GM12878 (cell line): Measurements from ENCODE around the gene KAT2A. TPM values are rescaled to one million over a fixed set of nuclear protein-coding genes. Genes with fewer than 3 reads are reported as not detected.

ENCODE experiments used
- ATAC-seq: fragments of 200-7000 bp; cut with Tn5 transposase; 3 replicates; pipeline ENCODE4 v1.9.1; 2020; ENCODE audit warnings: mild to moderate bottlenecking, moderate library complexity
- BruUV-seq: library from RNA; stranded (reverse); fragments of 400-500 nt; replicated peaks from 2 replicates; lab custom pipeline; 2021; lab: Mats Ljungman, UMichigan
- CTCF ChIA-PET: fragments of 300-600 bp; sonication (Branson Sonifier 250); formaldehyde crosslinking; extraction: SDS; loops from one replicate; lab custom pipeline; 2021; ENCODE audit warnings: inconsistent platforms; lab: Yijun Ruan, JAX
- POLR2A ChIA-PET: fragments of 350-600 bp; formaldehyde crosslinking; extraction: SDS; loops from one replicate; lab custom pipeline; 2021; ENCODE audit warnings: inconsistent platforms; lab: Charles Lee
- RAD21 ChIA-PET: fragments of 300-600 bp; sonication (Branson Sonifier 250); formaldehyde crosslinking; loops from one replicate; lab custom pipeline; 2023; ENCODE audit warnings: antibody characterized with exemption; ENCODE audit not compliant: unreplicated experiment; lab: Charles Lee
- SMC1A ChIA-PET: fragments of 300-600 bp; sonication (Branson Sonifier 250); formaldehyde crosslinking; loops from one replicate; lab custom pipeline; 2023; ENCODE audit not compliant: unreplicated experiment, uncharacterized antibody; lab: Charles Lee
- DNase-seq: peaks from one replicate; pipeline ENCODE4 v3.0.0-alpha.2; 2011; ENCODE audit warnings: low read depth, low spot score
- FAIRE-seq: peaks from 3 replicates; lab custom pipeline; 2011; peaks lifted over from hg19 to GRCh38; lab: Jason Lieb, UNC
- H2AFZ ChIP-seq: 2 replicates; pipeline ENCODE4 v1.6.0; 2011; ENCODE audit warnings: low read depth, low read length, control low read depth; ENCODE audit not compliant: control insufficient read depth
- H3K27ac ChIP-seq: 2 replicates; pipeline ENCODE4 v1.5.1; 2011; ENCODE audit warnings: control low read depth; ENCODE audit not compliant: control insufficient read depth, insufficient read depth
- H3K27me3 ChIP-seq, 2 experiments: replicated peaks in 1 of 2; 2 replicates each; pipeline versions ENCODE4 v1.6.0 to v1.6.1; 2011; ENCODE audit warnings: low read length in 1 of 2; ENCODE audit not compliant: control insufficient read depth in 2 of 2, insufficient read depth in 2 of 2
- H3K36me3 ChIP-seq, 2 experiments: 2 replicates each; pipeline ENCODE4 v1.5.1; 2011; ENCODE audit warnings: low read length in 1 of 2; ENCODE audit not compliant: control insufficient read depth in 2 of 2, insufficient read depth in 2 of 2
- H3K4me1 ChIP-seq: 2 replicates; pipeline ENCODE4 v1.6.1; 2011; ENCODE audit warnings: mild to moderate bottlenecking, low read length, moderate library complexity, mixed read lengths; ENCODE audit not compliant: control insufficient read depth, insufficient read depth
- H3K4me2 ChIP-seq: 2 replicates; pipeline ENCODE4 v1.6.0; 2011; ENCODE audit warnings: control low read depth; ENCODE audit not compliant: control insufficient read depth, insufficient read depth
- H3K4me3 ChIP-seq: fragments of 200-600 bp; sonication (generic); 2 replicates; pipeline ENCODE4 v1.5.1; 2016
- H3K79me2 ChIP-seq: 2 replicates; pipeline ENCODE4 v1.6.0; 2011; ENCODE audit warnings: low read length; ENCODE audit not compliant: control insufficient read depth, insufficient read depth
- H3K9ac ChIP-seq: 2 replicates; pipeline ENCODE4 v1.8.0; 2011; ENCODE audit warnings: low read length, control low read depth, mixed read lengths; ENCODE audit not compliant: control insufficient read depth, insufficient read depth
- H3K9me3 ChIP-seq: replicated peaks from 3 replicates; pipeline ENCODE4 v1.5.1; 2011; ENCODE audit warnings: mild to moderate bottlenecking, low read length; ENCODE audit not compliant: control insufficient read depth, insufficient read depth
- H4K20me1 ChIP-seq: 2 replicates; pipeline ENCODE4 v1.6.0; 2011; ENCODE audit not compliant: control insufficient read depth, insufficient read depth
- BCL11A ChIP-seq: IDR thresholded peaks from 2 replicates; pipeline ENCODE4 v1.6.1; 2011; ENCODE audit warnings: low read depth, low read length
- BHLHE40 ChIP-seq, 2 experiments: fragments of 450-650 bp in 1 of 2; IDR thresholded peaks; 2 replicates each; pipeline ENCODE4 v1.6.1; 2011 to 2017; ENCODE audit warnings: low read depth in 2 of 2, borderline replicate concordance in 1 of 2, improper control_type of control experiment in 1 of 2, low read length in 1 of 2, mild to moderate bottlenecking in 1 of 2
- CHD2 ChIP-seq: IDR thresholded peaks from 2 replicates; pipeline ENCODE4 v1.6.1; 2011; ENCODE audit warnings: low read depth, low read length, improper control_type of control experiment, borderline replicate concordance
- CTCF ChIP-seq, 3 experiments: IDR thresholded peaks in 2 of 3; conservative IDR thresholded peaks in 1 of 3; 2 replicates each; pipeline ENCODE4 v1.5.1; 2011; ENCODE audit warnings: low read depth in 3 of 3, low read length in 3 of 3, mild to moderate bottlenecking in 3 of 3, control low read depth in 2 of 3, moderate library complexity in 2 of 3, inconsistent platforms in 1 of 3, mixed read lengths in 1 of 3; ENCODE audit not compliant: control insufficient read depth in 2 of 3, insufficient read depth in 1 of 3; ENCODE audit errors: extremely low read depth in 1 of 3
- RAD21 ChIP-seq: IDR thresholded peaks from 2 replicates; pipeline ENCODE4 v1.6.1; 2011; ENCODE audit warnings: mild to moderate bottlenecking, low read depth, low read length, moderate library complexity; ENCODE audit not compliant: insufficient read depth
- RELA ChIP-seq: fragments of 450-650 bp; IDR thresholded peaks from 2 replicates; pipeline ENCODE4 v1.8.0; 2014; ENCODE audit warnings: borderline replicate concordance; ENCODE audit not compliant: partially characterized antibody
- RUNX3 ChIP-seq: IDR thresholded peaks from 2 replicates; pipeline ENCODE4 v1.6.1; 2012; ENCODE audit warnings: low read length, inconsistent platforms
- SMARCA5 ChIP-seq: fragments of 450-650 bp; IDR thresholded peaks from 2 replicates; pipeline ENCODE4 v1.6.1; 2017; ENCODE audit warnings: mild to moderate bottlenecking
- SMC3 ChIP-seq: IDR thresholded peaks from 2 replicates; pipeline ENCODE4 v1.6.1; 2011; ENCODE audit warnings: low read length, improper control_type of control experiment, borderline replicate concordance
- TCF12 ChIP-seq: IDR thresholded peaks from 2 replicates; pipeline ENCODE4 v1.6.1; 2011; ENCODE audit warnings: low read depth, mild to moderate bottlenecking, low read length
- TCF3 ChIP-seq: IDR thresholded peaks from 2 replicates; pipeline ENCODE4 v1.6.1; 2012; ENCODE audit warnings: low read depth, mild to moderate bottlenecking, low read length, borderline replicate concordance; ENCODE audit not compliant: insufficient read depth
- YY1 ChIP-seq: IDR thresholded peaks from 2 replicates; pipeline ENCODE4 v1.6.1; 2011; ENCODE audit warnings: low read depth, mild to moderate bottlenecking, low read length
- ZSCAN29 ChIP-seq: fragments of 450-650 bp; IDR thresholded peaks from 2 replicates; pipeline ENCODE4 v1.6.1; 2017; ENCODE audit warnings: mild to moderate bottlenecking, moderate library complexity
- WGBS: methylation state at CpG from one replicate; pipeline ENCODE4 v1.1.6; 2016; ENCODE audit warnings: low lambda C conversion rate; ENCODE audit not compliant: insufficient replicate concordance, insufficient coverage; ENCODE audit errors: missing lambda C conversion rate; 5-methylcytosine and 5-hydroxymethylcytosine counted together
- in situ Hi-C: fragments of 300-500 bp; cut with MboI; formaldehyde crosslinking; loops from 9 replicates; pipeline ENCODE4 v1.14.3; 2018; ENCODE audit warnings: mixed read lengths
- intact Hi-C: fragments of 100-400 bp; cut with micrococcal nuclease; formaldehyde crosslinking; loops from one replicate; pipeline ENCODE4 v1.14.2; 2022; ENCODE audit not compliant: unreplicated experiment
- polyA plus RNA-seq, 11 experiments: library from polyadenylated mRNA; depleted of rRNA in 4 of 11; unstranded in 6 of 11; stranded (reverse) in 5 of 11; fragments of >200 nt; fragmentation: Nextera tagmentation in 4 of 11; fragmentation: Illumina TruSeq in 1 of 11; extraction: Ambion mirVana in 4 of 11; extraction: Trizol in 1 of 11; gene quantifications; 1 replicate in 1 of 11; 2 replicates in 10 of 11; pipeline versions ENCODE4 v1.2.1 to v1.2.3, GENCODE V29; 2011 to 2016; ENCODE audit warnings: inconsistent platforms in 2 of 11, missing spikeins in 2 of 11, low read depth in 1 of 11
- total RNA-seq, 4 experiments: library from RNA; depleted of rRNA in 3 of 4; stranded (reverse); fragments of >200 nt in 3 of 4; fragmentation: Illumina TruSeq in 1 of 4; extraction: Trizol in 1 of 4; gene quantifications; 2 replicates each; pipeline versions ENCODE4 v1.2.1 to v1.2.3, GENCODE V29; 2013 to 2021
- TF ChIP-seq, protein P1 (sequence below): IDR thresholded peaks from 2 replicates; pipeline ENCODE4 v1.6.1; 2012; ENCODE audit warnings: low read depth, low read length, improper control_type of control experiment
- TF ChIP-seq, protein P2 (sequence below): fragments of 450-650 bp; IDR thresholded peaks from 2 replicates; pipeline ENCODE4 v1.6.1; 2017; ENCODE audit warnings: low read depth, mild to moderate bottlenecking, moderate library complexity
- TF ChIP-seq, protein P3 (sequence below): fragments of 450-650 bp; IDR thresholded peaks from 2 replicates; pipeline ENCODE4 v1.6.1; 2016; ENCODE audit warnings: mild to moderate bottlenecking

The KAT2A gene
- total and polyA plus RNA-seq, 10 of the 15 experiments (the other 5 are each of a cell fraction or from before 2014, with no cell fraction given) = 0.85 to 47.5 (median 14.6) TPM

DNA sequence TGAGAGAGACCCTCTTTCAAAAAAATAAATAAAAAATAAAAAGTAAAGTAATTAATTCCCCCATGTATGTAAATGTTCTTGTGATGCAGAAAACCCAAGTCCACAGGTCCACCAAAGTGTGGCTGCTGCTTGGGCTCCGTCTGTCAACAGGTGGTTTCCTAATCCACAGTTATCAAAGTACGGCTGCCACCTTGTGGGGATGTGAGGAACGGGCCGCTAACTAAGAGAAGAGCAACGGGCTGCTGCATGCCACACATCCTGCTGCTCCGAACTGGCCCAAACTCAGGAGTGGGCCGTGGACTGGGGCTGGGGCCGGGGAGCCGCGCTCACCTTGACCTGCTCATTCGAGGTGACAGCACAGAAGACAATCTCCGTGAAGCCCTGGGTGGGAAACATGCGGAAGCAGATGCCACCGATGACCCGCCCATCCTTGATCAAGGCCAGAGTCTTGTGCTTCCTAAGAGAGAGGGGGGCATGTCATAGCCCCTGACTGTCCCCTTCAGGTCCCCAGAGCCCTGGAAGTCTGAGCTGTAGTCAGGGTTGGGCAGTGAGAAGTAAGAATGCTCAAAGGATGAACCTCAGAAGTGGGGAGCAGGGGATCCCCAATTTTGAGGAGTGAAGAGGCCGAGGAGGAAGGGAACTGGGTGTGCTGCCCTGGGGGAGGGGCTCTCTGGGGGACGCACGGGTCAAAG, 4.3 kb downstream of the KAT2A start:
- H3K27me3 ChIP-seq = no peaks in the 10 kb centered on the region
- no peaks in the 10 kb centered on the region; the same call in 2 of the 3 replicates for H3K9me3 ChIP-seq
- in situ Hi-C loops (no loop called here), intact Hi-C loops (loop anchor here (1.0 kb wide), 3 partner anchors 50 to 154 kb away; no protein-coding TSS in a partner anchor)
- RAD21 ChIA-PET = interaction anchor here (1.0 to 4.7 kb wide), 8 partner anchors 16 to 153 kb away, joined by 3 to 78 read pairs (median 14); partner anchors contain the start of genes CNP, KCNH4 and NKIRAS2
- CTCF ChIA-PET = interaction anchor here (1.0 to 7.1 kb wide), 11 partner anchors 16 to 379 kb away, joined by 3 to 138 read pairs (median 11); partner anchors contain the start of genes CNP, DNAJC7, KCNH4 and NKIRAS2
- ATAC-seq (peak; percentile 58), FAIRE-seq (peak; percentile 93), DNase-seq (no peak)
- H4K20me1 ChIP-seq = no peaks in the 10 kb centered on the region
- H3K4me1 ChIP-seq = peaks cover 26% of the 10 kb centered on the region
- H3K27ac ChIP-seq = no peak overlapping the region
- no peak overlapping the region for H3K9ac ChIP-seq
- peaks cover 5 to 6% of the 10 kb centered on the region in 2 experiments; a peak in 2 of 4 replicates for H3K36me3 ChIP-seq
- no TSS peak for BruUV-seq
- WGBS = 19% methylated on average over 17 of the region's 18 CpGs
- H3K4me2 ChIP-seq = no peak overlapping the region
- H2AFZ ChIP-seq = no peak overlapping the region
- SMC1A ChIA-PET = interaction anchor here (1.1 to 5.2 kb wide), 6 partner anchors 49 to 290 kb away, joined by 3 to 53 read pairs (median 10); partner anchors contain the start of gene KCNH4
- POLR2A ChIA-PET = interaction anchor here (1.0 to 1.3 kb wide), 2 partner anchors 10 to 91 kb away, joined by 3 to 5 read pairs; no protein-coding TSS in a partner anchor
- no peak overlapping the region for H3K4me3 ChIP-seq
- H3K79me2 ChIP-seq = peaks cover 7% of the 10 kb centered on the region
- TF ChIP-seq, protein P1, sequence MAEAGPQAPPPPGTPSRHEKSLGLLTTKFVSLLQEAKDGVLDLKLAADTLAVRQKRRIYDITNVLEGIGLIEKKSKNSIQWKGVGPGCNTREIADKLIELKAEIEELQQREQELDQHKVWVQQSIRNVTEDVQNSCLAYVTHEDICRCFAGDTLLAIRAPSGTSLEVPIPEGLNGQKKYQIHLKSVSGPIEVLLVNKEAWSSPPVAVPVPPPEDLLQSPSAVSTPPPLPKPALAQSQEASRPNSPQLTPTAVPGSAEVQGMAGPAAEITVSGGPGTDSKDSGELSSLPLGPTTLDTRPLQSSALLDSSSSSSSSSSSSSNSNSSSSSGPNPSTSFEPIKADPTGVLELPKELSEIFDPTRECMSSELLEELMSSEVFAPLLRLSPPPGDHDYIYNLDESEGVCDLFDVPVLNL = no peak
- no peak for TF ChIP-seq CHD2
- 0 out of 2 replicates have a peak, but pooled peaks have one; percentile 39 for TF ChIP-seq SMARCA5
- TF ChIP-seq, protein P2, sequence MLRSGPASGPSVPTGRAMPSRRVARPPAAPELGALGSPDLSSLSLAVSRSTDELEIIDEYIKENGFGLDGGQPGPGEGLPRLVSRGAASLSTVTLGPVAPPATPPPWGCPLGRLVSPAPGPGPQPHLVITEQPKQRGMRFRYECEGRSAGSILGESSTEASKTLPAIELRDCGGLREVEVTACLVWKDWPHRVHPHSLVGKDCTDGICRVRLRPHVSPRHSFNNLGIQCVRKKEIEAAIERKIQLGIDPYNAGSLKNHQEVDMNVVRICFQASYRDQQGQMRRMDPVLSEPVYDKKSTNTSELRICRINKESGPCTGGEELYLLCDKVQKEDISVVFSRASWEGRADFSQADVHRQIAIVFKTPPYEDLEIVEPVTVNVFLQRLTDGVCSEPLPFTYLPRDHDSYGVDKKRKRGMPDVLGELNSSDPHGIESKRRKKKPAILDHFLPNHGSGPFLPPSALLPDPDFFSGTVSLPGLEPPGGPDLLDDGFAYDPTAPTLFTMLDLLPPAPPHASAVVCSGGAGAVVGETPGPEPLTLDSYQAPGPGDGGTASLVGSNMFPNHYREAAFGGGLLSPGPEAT = peak; percentile 77
- TF ChIP-seq SMC3 = peak; percentile 92
- TF ChIP-seq CTCF (IDR thresholded peaks at IDR 0.05 in 2 of 3, conservative IDR thresholded peaks at IDR 0.05 in 1 of 3; ENCODE audit: control insufficient read depth in 2 of 3, extremely low read depth in 1 of 3, insufficient read depth in 1 of 3, low read depth in 3 of 3, low read length in 3 of 3) = peak; percentile 82 to 94 (median 87)
- TF ChIP-seq ZSCAN29 = no peak
- peak in 1 of 2 experiments; percentile 10; a peak in 1 of 4 replicates for TF ChIP-seq BHLHE40 (IDR thresholded peaks at IDR 0.05; ENCODE audit: borderline replicate concordance in 1 of 2, low read depth in 2 of 2, low read length in 1 of 2)
- TF ChIP-seq, protein P3, sequence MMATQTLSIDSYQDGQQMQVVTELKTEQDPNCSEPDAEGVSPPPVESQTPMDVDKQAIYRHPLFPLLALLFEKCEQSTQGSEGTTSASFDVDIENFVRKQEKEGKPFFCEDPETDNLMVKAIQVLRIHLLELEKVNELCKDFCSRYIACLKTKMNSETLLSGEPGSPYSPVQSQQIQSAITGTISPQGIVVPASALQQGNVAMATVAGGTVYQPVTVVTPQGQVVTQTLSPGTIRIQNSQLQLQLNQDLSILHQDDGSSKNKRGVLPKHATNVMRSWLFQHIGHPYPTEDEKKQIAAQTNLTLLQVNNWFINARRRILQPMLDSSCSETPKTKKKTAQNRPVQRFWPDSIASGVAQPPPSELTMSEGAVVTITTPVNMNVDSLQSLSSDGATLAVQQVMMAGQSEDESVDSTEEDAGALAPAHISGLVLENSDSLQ = peak; percentile 76
- peak; percentile 49; the same call in 1 of the 2 replicates for TF ChIP-seq YY1
- peak; percentile 51 for TF ChIP-seq RUNX3
- peak; percentile 90 for TF ChIP-seq RELA
- peak; percentile 94; the same call in 1 of the 2 replicates for TF ChIP-seq TCF3
- peak; percentile 95 for TF ChIP-seq TCF12
- TF ChIP-seq RAD21 = peak; percentile 86
- TF ChIP-seq BCL11A = no peak
